NCI-H2107 treated with DMSO at 0.1 percent for 48 hours (cell line): ENCODE data around the gene CCNT2.
"Not testable (repeated sequence)": the region's sequence is repeated elsewhere in the genome, so short reads cannot be mapped to it uniquely, and the experiment has no call there.

Experiments
- DNase-seq: peaks from one replicate; lab custom pipeline; 2025; ENCODE audit not compliant: unreplicated experiment; lab: John Stamatoyannopoulos, UW

Gene CCNT2

GRCh38 chr2:134917888-134918525 lies 615 bp upstream of the CCNT2 start:
- DNase-seq: peak; percentile 81

- peak; percentile 28 for DNase-seq
Measured at GRCh38 chr2:134919341-134920210, 954 bp downstream of the CCNT2 start.

- no peak for DNase-seq
Measured at GRCh38 chr2:134924912-134925311, 6.3 kb downstream of the CCNT2 start.

- DNase-seq: no peak
Measured at GRCh38 chr2:134926231-134926931, 7.8 kb downstream of the CCNT2 start.

GRCh38 chr2:134927195-134927594 lies 8.6 kb downstream of the CCNT2 start:
- no peak for DNase-seq

GRCh38 chr2:134932864-134933526 lies 14.4 kb downstream of the CCNT2 start:
- no peak for DNase-seq

- no peak for DNase-seq
Measured at GRCh38 chr2:134933732-134934131, 15.1 kb downstream of the CCNT2 start.

GRCh38 chr2:134934150-134934549 lies 15.5 kb downstream of the CCNT2 start:
- no peak for DNase-seq

- DNase-seq: no peak
Measured at GRCh38 chr2:134934641-134935040, 16.0 kb downstream of the CCNT2 start.

GRCh38 chr2:134936691-134937090 lies 18.1 kb downstream of the CCNT2 start:
- DNase-seq: no peak

GRCh38 chr2:134943540-134943939 lies 24.9 kb downstream of the CCNT2 start:
- DNase-seq: no peak

- no peak for DNase-seq
Measured at GRCh38 chr2:134944975-134945374, 26.4 kb downstream of the CCNT2 start.

GRCh38 chr2:134946073-134946472 lies 27.5 kb downstream of the CCNT2 start:
- no peak for DNase-seq

GRCh38 chr2:134949981-134950708 lies 31.5 kb downstream of the CCNT2 start:
- no peak for DNase-seq

GRCh38 chr2:134950886-134951285 lies 32.3 kb downstream of the CCNT2 start:
- DNase-seq: no peak

GRCh38 chr2:134952608-134953007 lies 34.0 kb downstream of the CCNT2 start:
- DNase-seq: no peak

GRCh38 chr2:134954065-134954464 lies 35.4 kb downstream of the CCNT2 start:
- no peak for DNase-seq

- no peak for DNase-seq
Measured at GRCh38 chr2:134955744-134956143, 37.1 kb downstream of the CCNT2 start.

- no peak for DNase-seq
Measured at GRCh38 chr2:134957477-134957876, 38.9 kb downstream of the CCNT2 start.

GRCh38 chr2:134967166-134967565 lies 48.5 kb downstream of the CCNT2 start:
- DNase-seq: not testable (repeated sequence)
